Measurements from ENCODE around the gene NHEJ1. TPM values are rescaled to one million over a fixed set of nuclear protein-coding genes. Genes with fewer than 3 reads are reported as not detected.

Gene NHEJ1
- polyA plus RNA-seq, 1 donor (not counting 4 experiments of a cell fraction or from before 2014, with no cell fraction given), result 13.1 TPM

GRCh38 chr2:219178377-219179175 lies 18.0 kb upstream of the NHEJ1 start:
- Histone ChIP-seq H3K9me1 (ENCODE audit: control insufficient read depth, extremely low read depth, insufficient read depth, low read length) (peaks cover 2% of the 10 kb centered on the region), H3K4me2 (ENCODE audit: control insufficient read depth, extremely low read depth, insufficient read depth, low read depth, low read length) (peak overlapping the region; percentile 86), H3K79me2 (ENCODE audit: control insufficient read depth, insufficient read depth, low read length) (peaks cover 21% of the 10 kb centered on the region), H3K4me3 (ENCODE audit: control insufficient read depth in 2 of 3, extremely low read depth in 1 of 3, insufficient read depth in 2 of 3, low read depth in 1 of 3, low read length in 3 of 3) (peak overlapping the region; percentile 81 to 90 (median 85)), H3K9ac (ENCODE audit: control insufficient read depth, extremely low read depth, insufficient read depth, low read length) (peak overlapping the region; percentile 95), H3K27me3 (ENCODE audit: control insufficient read depth, extremely low read depth, insufficient read depth, low read length) (no peaks in the 10 kb centered on the region), H3K9me3 (ENCODE audit: control insufficient read depth, low read depth, low read length) (no peaks in the 10 kb centered on the region), H3K36me3 (ENCODE audit: control insufficient read depth in 2 of 2, extremely low read depth in 1 of 2, insufficient read depth in 2 of 2, low read length in 2 of 2) (peaks cover 31 to 33% of the 10 kb centered on the region in 2 experiments), H3K27ac (ENCODE audit: control insufficient read depth, insufficient read depth, low read length) (peak overlapping the region; percentile 45), H2AFZ (ENCODE audit: control insufficient read depth, low read length) (peak overlapping the region; percentile 82), H3K4me1 (ENCODE audit: control insufficient read depth, extremely low read depth, insufficient read depth, low read length) (peaks cover 20% of the 10 kb centered on the region), H4K20me1 (ENCODE audit: control insufficient read depth, extremely low read depth, insufficient read depth, low read length) (no peaks in the 10 kb centered on the region)
- DNase-seq (ENCODE audit: low read depth, low spot score) (no peak), FAIRE-seq (no peak)
- dilution Hi-C loops (cut with MboI; ENCODE audit: extremely low pct_ligation_motif_present, low sequenced_read_pairs), result no loop called here
- TF ChIP-seq EZH2 (IDR thresholded peaks at IDR 0.05; ENCODE audit: low read length) (no peak), CTCF (optimal IDR thresholded peaks at IDR 0.05 in 1 of 3, IDR thresholded peaks at IDR 0.05 in 1 of 3, conservative IDR thresholded peaks at IDR 0.05 in 1 of 3; ENCODE audit: extremely low read depth in 1 of 3, insufficient read depth in 2 of 3, low read length in 3 of 3) (no peak)

GRCh38 chr2:219177552-219178376 lies 17.1 kb upstream of the NHEJ1 start, which contains the start of gene RETREG2:
TSS of gene RETREG2 (plus strand) at chr2:219178275. CDS start at chr2:219178353, 78 bp downstream.
- H3K9me1 ChIP-seq (ENCODE audit: control insufficient read depth, extremely low read depth, insufficient read depth, low read length), result peaks cover 2% of the 10 kb centered on the region
- H3K9me3 ChIP-seq (ENCODE audit: control insufficient read depth, low read depth, low read length), result no peaks in the 10 kb centered on the region
- peak; percentile 59 for DNase-seq (ENCODE audit: low read depth, low spot score)
- H3K79me2 ChIP-seq (ENCODE audit: control insufficient read depth, insufficient read depth, low read length), result peaks cover 21% of the 10 kb centered on the region
- H3K4me1 ChIP-seq (ENCODE audit: control insufficient read depth, extremely low read depth, insufficient read depth, low read length), result peaks cover 20% of the 10 kb centered on the region
- H4K20me1 ChIP-seq (ENCODE audit: control insufficient read depth, extremely low read depth, insufficient read depth, low read length), result no peaks in the 10 kb centered on the region
- TF ChIP-seq CTCF (optimal IDR thresholded peaks at IDR 0.05 in 1 of 3, IDR thresholded peaks at IDR 0.05 in 1 of 3, conservative IDR thresholded peaks at IDR 0.05 in 1 of 3; ENCODE audit: extremely low read depth in 1 of 3, insufficient read depth in 2 of 3, low read length in 3 of 3) (peak in 1 of 3 experiments; percentile 71), EZH2 (IDR thresholded peaks at IDR 0.05; ENCODE audit: low read length) (no peak)
- peak; percentile 53 for FAIRE-seq
- peak within 1 kb of the TSS; percentile 94 for H2AFZ ChIP-seq (ENCODE audit: control insufficient read depth, low read length)
- H3K36me3 ChIP-seq (ENCODE audit: control insufficient read depth in 2 of 2, extremely low read depth in 1 of 2, insufficient read depth in 2 of 2, low read length in 2 of 2), result peaks cover 29 to 32% of the 10 kb centered on the region in 2 experiments
- peak within 1 kb of the TSS; percentile 98 for H3K27ac ChIP-seq (ENCODE audit: control insufficient read depth, insufficient read depth, low read length)
- peak within 1 kb of the TSS; percentile 86 for H3K4me2 ChIP-seq (ENCODE audit: control insufficient read depth, extremely low read depth, insufficient read depth, low read depth, low read length)
- H3K27me3 ChIP-seq (ENCODE audit: control insufficient read depth, extremely low read depth, insufficient read depth, low read length), result no peaks in the 10 kb centered on the region
- peak within 1 kb of the TSS; percentile 81 to 90 (median 85) for H3K4me3 ChIP-seq (ENCODE audit: control insufficient read depth in 2 of 3, extremely low read depth in 1 of 3, insufficient read depth in 2 of 3, low read depth in 1 of 3, low read length in 3 of 3)
- peak within 1 kb of the TSS; percentile 95 for H3K9ac ChIP-seq (ENCODE audit: control insufficient read depth, extremely low read depth, insufficient read depth, low read length)
- dilution Hi-C loops (cut with MboI; ENCODE audit: extremely low pct_ligation_motif_present, low sequenced_read_pairs), result no loop called here
